Fibroblast of skin of left biceps (primary cell): Measurements from ENCODE around the gene FOXO3.

Source experiments
- DNase-seq, 2 experiments: peaks; one replicate each; pipeline ENCODE4 v3.0.0-alpha.2; 2013; ENCODE audit warnings: low read depth in 2 of 2

FOXO3 gene

GRCh38 chr6:108712946-108713345 lies 152.2 kb downstream of the FOXO3 start:
- no peak for DNase-seq

DNA sequence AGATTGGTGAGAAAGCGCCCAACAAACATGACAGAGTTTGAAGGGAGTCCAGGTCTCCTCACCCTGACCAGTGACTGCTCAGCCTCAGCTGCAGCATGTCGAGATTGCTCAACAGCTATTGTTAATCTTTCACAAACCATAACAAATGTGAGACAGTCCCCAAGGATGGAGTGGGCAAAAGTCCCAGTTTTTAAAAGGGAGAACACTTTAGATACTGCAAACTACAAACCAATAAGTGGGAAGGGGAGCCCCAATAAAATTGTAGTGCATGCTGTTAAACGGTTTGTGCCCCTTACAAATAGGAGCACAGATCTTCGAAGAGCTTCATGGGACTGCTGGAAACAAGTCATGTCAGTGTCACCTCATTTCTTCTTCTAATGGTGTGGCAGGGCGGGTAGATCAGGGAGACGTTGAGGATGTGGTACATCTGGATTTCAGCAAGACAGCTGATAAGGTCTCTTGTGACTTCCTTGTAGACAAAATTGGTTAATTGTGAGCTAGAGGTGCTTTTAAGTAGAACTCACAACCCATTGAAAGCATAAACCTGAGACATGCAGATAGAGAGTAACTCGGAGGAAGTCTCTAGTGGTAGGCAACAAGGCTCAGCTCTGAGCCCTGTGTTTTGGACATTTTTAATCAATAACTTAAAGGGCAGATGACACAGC lies 153.5 kb downstream of the FOXO3 start:
- DNase-seq, result peak; percentile 32 to 33

GRCh38 chr6:108714766-108715414 lies 154.2 kb downstream of the FOXO3 start:
- no peak for DNase-seq

- no peak for DNase-seq
Observed at GRCh38 chr6:108715832-108716231, 155.1 kb downstream of the FOXO3 start.

DNA sequence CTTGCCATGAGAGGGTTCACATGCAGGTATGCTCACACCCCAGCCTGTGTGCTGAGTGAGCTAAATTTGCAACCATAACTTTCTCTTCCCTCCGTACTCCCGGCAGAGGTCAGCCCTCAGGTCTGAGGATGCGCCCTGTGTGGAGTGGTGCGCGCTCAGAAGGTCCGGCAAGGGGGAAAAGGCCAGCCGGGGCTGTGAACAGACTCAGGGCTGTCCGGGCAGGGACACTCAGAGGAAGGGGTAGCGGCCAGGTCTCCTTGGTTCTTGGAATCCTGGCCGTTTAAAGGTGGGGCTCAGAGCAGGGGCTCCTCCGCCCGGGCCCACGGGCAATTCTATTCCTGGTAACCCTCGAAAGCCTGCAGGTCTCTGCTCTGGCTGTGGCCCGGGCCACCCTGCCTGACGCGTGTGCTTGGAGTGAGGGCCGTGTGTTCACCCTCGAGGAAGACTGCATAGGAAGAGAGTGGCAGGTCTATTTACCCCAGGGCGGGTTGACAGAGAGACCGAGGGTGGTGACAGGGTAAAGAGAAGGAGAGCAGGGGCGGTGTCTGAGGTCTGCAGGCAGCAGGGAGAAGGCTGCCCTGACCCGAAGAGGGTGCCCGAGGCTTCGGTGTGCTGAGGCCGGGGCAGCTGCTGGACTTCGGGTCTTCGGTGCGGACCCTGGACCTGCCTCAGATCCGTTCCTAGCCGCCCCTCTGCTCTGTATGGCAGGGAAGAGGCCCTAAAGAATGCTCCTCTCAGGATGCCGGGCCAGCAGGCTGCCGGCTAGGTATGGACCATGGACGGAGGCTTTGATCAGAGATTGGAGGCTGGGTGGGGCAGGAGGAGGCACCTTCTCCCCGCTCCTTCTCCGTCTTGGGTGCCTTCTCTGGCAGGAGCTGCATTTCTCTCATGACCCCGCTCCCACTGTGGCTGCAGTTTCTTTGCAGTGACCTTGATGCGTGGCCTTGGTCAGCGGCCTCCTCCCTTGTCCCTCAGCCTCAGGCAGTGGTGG lies 156.4 kb downstream of the FOXO3 start:
- no peak for DNase-seq

- no peak for DNase-seq
Observed at GRCh38 chr6:108719477-108719876, 158.8 kb downstream of the FOXO3 start.

GRCh38 chr6:108720827-108721226 lies 160.1 kb downstream of the FOXO3 start:
- no peak for DNase-seq

DNA sequence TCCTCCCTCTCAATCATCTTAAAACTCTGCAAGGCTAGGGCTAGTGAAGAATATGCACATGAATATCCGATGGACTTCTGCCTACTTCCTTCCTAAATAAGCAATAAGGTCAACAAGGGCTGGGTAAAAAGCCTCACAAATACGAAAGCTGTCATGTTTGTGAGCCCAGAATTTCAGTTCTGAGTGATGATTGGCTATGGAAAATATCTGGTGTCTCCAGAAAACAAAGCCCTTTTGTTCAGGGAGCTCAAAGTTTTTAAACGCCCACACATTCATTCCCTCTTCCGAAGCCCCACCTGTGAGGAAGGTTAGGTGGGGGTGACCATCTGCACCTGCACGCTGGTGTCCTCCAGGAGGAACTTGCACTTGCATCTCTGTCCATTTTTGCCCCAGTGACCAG lies 160.6 kb downstream of the FOXO3 start:
- DNase-seq, result no peak

GRCh38 chr6:108723594-108723993 lies 162.9 kb downstream of the FOXO3 start:
- no peak for DNase-seq

- no peak for DNase-seq
Observed at GRCh38 chr6:108726726-108727339, 166.1 kb downstream of the FOXO3 start.

DNA sequence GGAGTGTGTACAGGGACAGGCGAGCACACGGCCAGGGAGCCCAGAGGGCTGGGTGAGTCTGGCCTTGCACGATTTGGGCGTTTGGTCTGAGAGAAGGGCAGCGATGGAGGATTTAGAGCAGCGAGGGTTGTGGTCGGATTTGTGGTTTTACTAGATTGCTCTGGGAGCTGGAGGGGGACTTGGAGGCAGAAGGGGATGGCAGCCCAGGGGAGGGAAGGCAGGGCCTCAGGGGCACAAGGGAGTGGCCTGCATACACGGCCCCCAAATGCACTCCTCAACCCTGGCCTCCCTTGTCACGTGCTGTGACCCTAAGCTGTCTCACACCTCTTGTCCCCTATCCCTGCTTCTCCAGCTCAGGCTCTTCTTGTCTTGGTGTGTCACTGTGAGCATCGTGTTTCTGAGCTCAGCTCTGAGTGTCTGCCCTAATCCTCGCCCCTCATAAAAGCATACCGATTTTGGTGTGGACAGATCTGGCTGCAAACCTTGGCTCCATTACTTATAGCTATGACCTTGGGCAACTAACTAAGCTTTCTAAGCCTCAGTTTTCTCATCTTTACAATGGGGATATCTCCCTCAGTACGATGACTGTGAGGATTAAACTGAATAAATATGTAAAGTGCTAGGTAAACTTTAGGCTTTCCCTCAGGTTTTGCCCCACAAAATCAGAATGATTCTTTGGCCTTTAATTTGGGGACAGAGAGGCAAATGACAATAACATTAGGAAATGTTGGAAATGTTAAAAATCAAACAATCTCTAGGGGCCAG lies 167.4 kb downstream of the FOXO3 start:
- DNase-seq, result no peak

- DNase-seq, result no peak
Observed at GRCh38 chr6:108728826-108729225, 168.1 kb downstream of the FOXO3 start.

DNA sequence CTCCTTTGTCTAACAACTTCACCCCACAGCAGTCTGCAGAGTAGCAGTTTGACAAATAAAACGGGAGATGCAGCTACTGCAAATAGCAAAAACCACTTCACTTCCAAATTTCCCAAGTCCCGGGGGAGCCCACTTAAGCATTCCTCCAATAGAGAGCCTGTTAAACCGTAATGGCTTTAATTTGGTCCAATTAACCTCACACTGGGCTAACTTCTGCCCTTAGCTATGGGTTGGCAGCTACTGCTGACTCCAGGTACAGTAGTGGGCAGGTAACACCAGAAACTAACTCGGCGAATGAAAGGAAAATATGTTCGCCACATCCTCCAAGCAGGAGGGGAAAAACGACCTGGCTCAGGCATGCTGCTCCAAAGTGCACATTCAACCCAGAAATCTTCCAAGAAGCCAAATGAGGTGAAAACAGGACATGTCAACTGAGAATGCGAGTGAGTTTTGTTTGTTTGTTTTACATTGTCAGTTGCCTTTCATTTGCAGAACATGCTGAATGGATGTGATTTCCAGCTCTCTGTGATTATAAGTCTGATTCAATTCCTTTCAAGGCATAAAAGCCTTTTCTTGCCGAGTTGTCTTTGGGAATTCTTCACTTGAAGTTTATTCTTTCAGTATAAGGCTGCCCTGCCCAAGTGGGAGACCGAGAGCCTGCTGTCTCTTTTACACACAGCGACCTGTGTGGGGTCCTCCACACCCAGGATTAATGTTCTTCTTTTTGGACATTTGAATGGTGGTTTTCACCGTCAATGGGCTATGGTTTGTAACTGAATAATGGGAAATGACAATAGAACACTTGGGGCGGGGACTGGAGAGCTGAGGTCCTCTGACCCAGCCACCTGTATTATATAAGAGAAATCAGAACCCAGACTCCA lies 170.2 kb downstream of the FOXO3 start:
- no peak for DNase-seq

DNA sequence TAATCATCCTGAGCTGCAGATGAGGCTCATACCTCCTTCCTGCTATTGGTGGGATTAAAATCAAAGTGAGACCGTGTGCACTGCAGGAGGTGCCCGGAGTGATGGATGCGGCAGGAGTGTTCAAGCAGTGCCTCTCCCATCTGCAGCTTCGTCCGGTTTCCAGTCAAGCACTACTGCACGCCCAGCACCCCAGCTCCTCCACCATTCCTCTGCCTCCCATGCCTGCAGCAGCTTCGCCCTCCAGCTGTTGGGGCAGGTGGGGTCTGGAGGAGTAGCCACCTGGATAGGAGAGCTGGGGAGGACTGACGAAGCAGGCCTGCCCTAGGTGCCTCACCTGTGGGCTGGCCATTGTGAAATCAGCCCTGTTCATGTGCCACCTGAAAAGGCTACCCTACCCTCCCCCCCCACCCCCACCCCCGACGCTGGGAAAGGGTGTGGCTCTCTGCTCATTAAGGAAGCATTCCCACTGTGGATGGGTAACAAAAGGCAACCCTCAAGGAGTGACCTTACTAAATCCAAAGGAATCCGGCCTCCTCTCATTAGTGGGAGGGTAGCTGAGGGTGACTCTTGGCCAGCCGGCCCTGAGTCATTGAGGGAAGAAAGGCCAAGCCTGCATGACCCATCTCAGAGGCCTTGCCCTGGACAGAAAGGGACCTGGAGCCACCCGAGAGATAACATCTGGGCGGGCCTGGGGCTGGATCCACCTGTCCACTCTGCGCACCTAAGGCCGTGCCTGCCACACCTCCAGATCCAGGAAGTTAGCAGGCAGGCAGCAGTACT lies 171.6 kb downstream of the FOXO3 start:
- no peak for DNase-seq

GRCh38 chr6:108733051-108733450 lies 172.3 kb downstream of the FOXO3 start:
- DNase-seq, result no peak

GRCh38 chr6:108733706-108734265 lies 173.1 kb downstream of the FOXO3 start:
- DNase-seq, result no peak
